ENCODE measurements around the gene CNN3. TPM values are rescaled to one million over a fixed set of nuclear protein-coding genes. Genes with fewer than 3 reads are reported as not detected.

Gene CNN3
- total RNA-seq, 3 donors from 2014 or later (not counting 1 experiment from before 2014, with no cell fraction given): 0.55 to 1.7 (median 0.96) TPM

DNA sequence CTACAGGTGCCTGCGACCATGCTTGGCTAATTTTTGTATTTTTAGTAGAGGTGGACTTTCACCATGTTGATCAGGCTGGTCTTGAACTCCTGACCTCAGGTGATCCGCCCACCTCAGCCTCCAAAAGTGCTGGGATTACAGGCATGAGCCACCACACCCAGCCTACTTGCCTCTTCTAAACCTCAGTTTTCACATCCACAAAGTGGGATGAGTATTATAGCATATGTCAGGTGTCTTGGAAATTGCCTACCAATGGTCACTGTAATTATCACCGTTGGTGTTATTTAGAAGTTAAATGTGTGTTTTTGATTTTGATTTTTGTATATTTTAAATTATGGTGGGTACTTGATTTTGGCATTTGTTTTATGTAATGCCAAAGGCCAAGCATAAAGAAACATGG is 70.0 kb downstream of the CNN3 start:
- Histone ChIP-seq H3K36me3 (ENCODE audit: control insufficient read depth, insufficient read depth, low read length) (no peaks in the 10 kb centered on the region), H3K4me3 (ENCODE audit: low read length) (no peak overlapping the region), H3K4me1 (ENCODE audit: control insufficient read depth, insufficient read depth, low read length) (peaks cover 6% of the 10 kb centered on the region), H3K9me3 (ENCODE audit: control insufficient read depth, insufficient read depth, low read length) (no peaks in the 10 kb centered on the region), H3K27me3 (ENCODE audit: control insufficient read depth, insufficient read depth, low read length) (no peaks in the 10 kb centered on the region), H3K27ac (ENCODE audit: low read length) (no peak overlapping the region)
- TF ChIP-seq, protein P1, sequence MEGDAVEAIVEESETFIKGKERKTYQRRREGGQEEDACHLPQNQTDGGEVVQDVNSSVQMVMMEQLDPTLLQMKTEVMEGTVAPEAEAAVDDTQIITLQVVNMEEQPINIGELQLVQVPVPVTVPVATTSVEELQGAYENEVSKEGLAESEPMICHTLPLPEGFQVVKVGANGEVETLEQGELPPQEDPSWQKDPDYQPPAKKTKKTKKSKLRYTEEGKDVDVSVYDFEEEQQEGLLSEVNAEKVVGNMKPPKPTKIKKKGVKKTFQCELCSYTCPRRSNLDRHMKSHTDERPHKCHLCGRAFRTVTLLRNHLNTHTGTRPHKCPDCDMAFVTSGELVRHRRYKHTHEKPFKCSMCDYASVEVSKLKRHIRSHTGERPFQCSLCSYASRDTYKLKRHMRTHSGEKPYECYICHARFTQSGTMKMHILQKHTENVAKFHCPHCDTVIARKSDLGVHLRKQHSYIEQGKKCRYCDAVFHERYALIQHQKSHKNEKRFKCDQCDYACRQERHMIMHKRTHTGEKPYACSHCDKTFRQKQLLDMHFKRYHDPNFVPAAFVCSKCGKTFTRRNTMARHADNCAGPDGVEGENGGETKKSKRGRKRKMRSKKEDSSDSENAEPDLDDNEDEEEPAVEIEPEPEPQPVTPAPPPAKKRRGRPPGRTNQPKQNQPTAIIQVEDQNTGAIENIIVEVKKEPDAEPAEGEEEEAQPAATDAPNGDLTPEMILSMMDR (IDR thresholded peaks at IDR 0.05): no peak
- intact Hi-C loops (cut with micrococcal nuclease): no loop called here
- no peak for DNase-seq
- H3K4me3 Mint-ChIP-seq: no peak overlapping the region
- 80% methylated on average over 3 of the region's 3 CpGs for WGBS (ENCODE audit: insufficient coverage)
- no peaks in the 10 kb centered on the region for H3K36me3 Mint-ChIP-seq
- no peak overlapping the region for H3K27ac Mint-ChIP-seq
- no peaks in the 10 kb centered on the region for H3K4me1 Mint-ChIP-seq
- H3K9me3 Mint-ChIP-seq: no peaks in the 10 kb centered on the region
- peaks cover 15 to 22% of the 10 kb centered on the region in 2 donors for H3K27me3 Mint-ChIP-seq (ENCODE audit: low read depth in 2 of 2)
- no peak for ATAC-seq

DNA sequence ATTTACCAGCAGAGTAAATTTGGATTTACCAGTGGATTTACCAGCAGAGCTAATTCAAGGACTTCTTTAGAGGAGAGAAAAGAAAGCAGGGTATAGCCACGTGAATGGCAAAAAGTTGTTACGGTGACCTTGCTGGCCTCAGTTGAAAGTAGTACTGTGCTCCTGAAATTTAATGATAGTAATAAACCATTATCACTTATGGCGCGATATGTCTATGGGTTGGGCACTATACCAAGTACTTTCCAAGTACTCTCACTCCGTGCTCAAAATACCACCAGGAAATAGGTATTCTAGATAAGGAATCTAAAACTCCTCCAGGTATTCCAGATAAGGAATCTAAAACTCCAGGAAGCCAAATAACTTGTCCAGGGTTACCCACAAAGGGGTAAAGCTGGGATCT is 70.9 kb downstream of the CNN3 start:
- H3K36me3 ChIP-seq (ENCODE audit: control insufficient read depth, insufficient read depth, low read length): no peaks in the 10 kb centered on the region
- intact Hi-C loops (cut with micrococcal nuclease): no loop called here
- H3K4me3 Mint-ChIP-seq: no peak overlapping the region
- H3K27ac ChIP-seq (ENCODE audit: low read length): no peak overlapping the region
- H3K27me3 Mint-ChIP-seq (ENCODE audit: low read depth in 2 of 2): peaks cover 12 to 19% of the 10 kb centered on the region in 2 donors
- no peaks in the 10 kb centered on the region for H3K4me1 Mint-ChIP-seq
- peaks cover 6% of the 10 kb centered on the region for H3K4me1 ChIP-seq (ENCODE audit: control insufficient read depth, insufficient read depth, low read length)
- H3K36me3 Mint-ChIP-seq: no peaks in the 10 kb centered on the region
- H3K27ac Mint-ChIP-seq: no peak overlapping the region
- no peaks in the 10 kb centered on the region for H3K9me3 ChIP-seq (ENCODE audit: control insufficient read depth, insufficient read depth, low read length)
- WGBS (ENCODE audit: insufficient coverage): 96% methylated on average over 4 of the region's 5 CpGs
- no peak for ATAC-seq
- H3K4me3 ChIP-seq (ENCODE audit: low read length): no peak overlapping the region
- H3K9me3 Mint-ChIP-seq: no peaks in the 10 kb centered on the region
- H3K27me3 ChIP-seq (ENCODE audit: control insufficient read depth, insufficient read depth, low read length): peaks cover 2% of the 10 kb centered on the region
- DNase-seq: no peak
- TF ChIP-seq, protein P1 (IDR thresholded peaks at IDR 0.05): no peak

DNA sequence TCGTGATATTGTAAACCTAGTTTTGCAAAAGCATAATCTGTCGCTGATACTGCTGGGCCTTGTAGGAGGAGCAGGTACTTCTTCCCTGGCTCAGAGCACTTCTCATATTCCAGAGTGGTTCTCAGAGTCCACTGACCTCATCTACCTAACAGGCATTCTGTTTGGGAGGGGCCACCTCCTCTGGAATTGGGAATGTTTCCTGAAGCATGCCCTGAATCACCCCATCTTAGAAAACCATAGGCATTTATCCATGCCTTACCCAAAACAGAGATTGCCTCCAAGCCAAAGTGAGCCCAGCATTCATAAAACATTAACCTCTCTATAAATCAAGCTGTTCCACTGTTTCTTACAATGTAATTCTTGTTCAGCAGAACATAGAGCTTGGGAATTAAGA is 71.6 kb downstream of the CNN3 start:
- Histone ChIP-seq H3K9me3 (ENCODE audit: control insufficient read depth, insufficient read depth, low read length) (no peaks in the 10 kb centered on the region), H3K27me3 (ENCODE audit: control insufficient read depth, insufficient read depth, low read length) (peaks cover 2% of the 10 kb centered on the region), H3K36me3 (ENCODE audit: control insufficient read depth, insufficient read depth, low read length) (no peaks in the 10 kb centered on the region), H3K4me3 (ENCODE audit: low read length) (no peak overlapping the region), H3K4me1 (ENCODE audit: control insufficient read depth, insufficient read depth, low read length) (peaks cover 6% of the 10 kb centered on the region), H3K27ac (ENCODE audit: low read length) (no peak overlapping the region)
- TF ChIP-seq, protein P1 (IDR thresholded peaks at IDR 0.05): no peak
- no peak overlapping the region for H3K27ac Mint-ChIP-seq
- WGBS (ENCODE audit: insufficient coverage): 86% methylated on average over 2 of the region's 2 CpGs
- peaks cover 10 to 12% of the 10 kb centered on the region in 2 donors for H3K27me3 Mint-ChIP-seq (ENCODE audit: low read depth in 2 of 2)
- H3K36me3 Mint-ChIP-seq: no peaks in the 10 kb centered on the region
- ATAC-seq (no peak), DNase-seq (no peak)
- no peaks in the 10 kb centered on the region for H3K4me1 Mint-ChIP-seq
- intact Hi-C loops (cut with micrococcal nuclease): no loop called here
- no peak overlapping the region for H3K4me3 Mint-ChIP-seq
- no peaks in the 10 kb centered on the region for H3K9me3 Mint-ChIP-seq

Measured in natural killer cell (primary cell).